GM19023 (cell line): ENCODE results near the gene ADPGK.
"Not testable (repeated sequence)": the region's sequence is repeated elsewhere in the genome, so short reads cannot be mapped to it uniquely, and the experiment has no call there.

Source experiments
- ATAC-seq: cut with Tn5 transposase; IDR thresholded peaks from one replicate; pipeline ENCODE4 v1.9.1; 2021; ENCODE audit warnings: mild to moderate bottlenecking, moderate library complexity; ENCODE audit not compliant: unreplicated experiment

Gene ADPGK

GRCh38 chr15:72751751-72752455 lies 31.7 kb downstream of the ADPGK start:
- no peak for ATAC-seq

DNA sequence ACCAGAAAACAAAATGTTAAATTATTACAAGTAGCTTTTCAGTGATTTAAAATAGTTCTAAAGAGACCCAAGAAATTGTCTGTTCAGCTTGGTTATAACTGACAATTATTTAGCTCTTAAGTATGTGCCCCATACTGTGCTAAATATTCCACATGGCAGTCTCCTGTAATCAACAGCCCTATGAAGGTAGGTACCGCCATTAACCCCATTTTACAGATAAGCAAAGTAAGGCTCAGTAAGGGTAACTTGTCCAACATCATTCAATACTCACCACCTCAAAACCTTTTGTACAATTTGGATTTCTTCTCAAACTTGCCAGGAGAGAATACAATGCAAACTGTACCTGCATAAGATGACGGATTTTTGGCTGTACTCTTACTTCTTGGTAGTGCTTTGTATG lies 33.9 kb downstream of the ADPGK start:
- no peak for ATAC-seq

DNA sequence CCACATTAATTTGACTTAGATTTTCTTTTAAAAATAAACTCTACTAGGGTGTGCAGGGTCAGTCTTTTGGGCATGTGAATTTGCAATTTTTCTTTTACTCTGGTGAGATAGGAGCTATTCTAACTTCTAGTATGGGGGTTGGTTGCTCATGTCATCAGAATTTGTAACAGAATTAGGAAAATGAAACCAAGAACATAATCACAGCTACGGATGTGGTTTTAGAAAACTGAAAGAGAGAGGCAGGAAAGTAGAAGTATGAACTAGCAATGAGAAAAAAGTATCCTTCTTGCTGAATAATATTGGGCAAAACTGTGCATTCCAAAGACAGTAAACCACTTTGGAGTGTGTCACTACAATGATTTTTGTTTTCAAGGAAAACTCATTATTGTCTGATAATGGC lies 43.3 kb downstream of the ADPGK start:
- no peak for ATAC-seq

- ATAC-seq, result no peak
Observed at GRCh38 chr15:72737723-72738122, 45.8 kb downstream of the ADPGK start.

DNA sequence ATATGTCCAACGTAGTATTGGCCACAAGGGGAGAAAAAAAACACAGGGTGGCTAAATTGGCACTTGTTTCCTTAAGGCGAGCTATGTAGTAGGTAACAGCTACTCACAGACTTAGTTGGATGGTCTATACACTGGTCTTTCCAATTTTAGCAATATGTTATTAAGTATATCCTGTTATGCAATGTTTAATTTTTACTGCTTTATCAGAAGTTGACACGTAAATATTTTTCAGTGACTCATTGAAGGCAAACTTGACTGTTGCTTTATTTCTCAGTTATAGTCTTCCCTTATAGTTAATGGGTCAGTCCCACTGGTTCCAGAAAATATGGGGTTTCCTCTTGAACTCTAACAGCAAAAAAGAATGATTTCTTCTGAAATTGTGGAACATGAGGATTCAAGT lies 46.5 kb downstream of the ADPGK start:
- ATAC-seq, result no peak

- ATAC-seq, result no peak
Observed at GRCh38 chr15:72735111-72735510, 48.4 kb downstream of the ADPGK start.

GRCh38 chr15:72733941-72734738 lies 49.4 kb downstream of the ADPGK start:
- no peak for ATAC-seq

DNA sequence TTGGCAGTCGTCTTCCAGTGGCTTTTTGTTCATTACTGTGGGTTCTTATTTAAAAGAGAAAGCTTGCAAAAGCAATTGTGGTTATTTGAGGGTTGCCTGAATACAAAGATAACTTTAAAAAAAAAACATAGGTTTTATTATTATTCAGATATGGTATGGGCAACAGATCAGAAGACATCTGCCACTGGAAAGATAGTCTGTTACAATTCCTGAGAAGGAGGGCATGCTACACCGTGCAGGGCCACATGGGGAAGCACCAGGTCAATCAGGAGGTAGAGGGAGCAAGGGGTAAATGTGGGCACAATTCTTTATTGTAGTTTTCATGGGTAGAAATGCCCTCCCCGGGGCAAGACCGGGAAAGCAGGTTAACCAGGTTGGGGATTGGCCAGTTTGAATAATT lies 51.0 kb downstream of the ADPGK start:
- no peak for ATAC-seq

GRCh38 chr15:72732086-72732485 lies 51.5 kb downstream of the ADPGK start:
- ATAC-seq, result no peak

DNA sequence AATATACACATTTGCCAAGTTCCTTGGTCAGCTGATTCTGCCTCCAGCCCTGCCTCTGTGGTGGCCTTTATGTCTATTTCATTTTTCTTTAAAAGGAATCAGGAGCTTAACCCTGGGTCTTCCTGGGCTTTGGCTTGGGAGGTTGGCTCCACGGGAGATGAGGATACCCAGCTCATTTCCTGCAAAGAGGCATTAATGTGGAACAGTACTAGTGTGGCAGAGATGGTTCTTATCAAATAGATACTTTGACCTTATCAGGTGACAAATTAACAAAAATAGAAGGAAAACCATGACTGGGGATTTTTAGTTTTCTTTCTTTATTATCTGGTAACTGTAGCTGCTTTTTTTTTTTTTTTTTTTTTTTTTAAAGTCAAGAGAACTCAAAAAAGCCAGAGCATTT lies 54.7 kb downstream of the ADPGK start:
- ATAC-seq, result no peak

GRCh38 chr15:72728249-72728648 lies 55.3 kb downstream of the ADPGK start:
- not testable (repeated sequence) for ATAC-seq

DNA sequence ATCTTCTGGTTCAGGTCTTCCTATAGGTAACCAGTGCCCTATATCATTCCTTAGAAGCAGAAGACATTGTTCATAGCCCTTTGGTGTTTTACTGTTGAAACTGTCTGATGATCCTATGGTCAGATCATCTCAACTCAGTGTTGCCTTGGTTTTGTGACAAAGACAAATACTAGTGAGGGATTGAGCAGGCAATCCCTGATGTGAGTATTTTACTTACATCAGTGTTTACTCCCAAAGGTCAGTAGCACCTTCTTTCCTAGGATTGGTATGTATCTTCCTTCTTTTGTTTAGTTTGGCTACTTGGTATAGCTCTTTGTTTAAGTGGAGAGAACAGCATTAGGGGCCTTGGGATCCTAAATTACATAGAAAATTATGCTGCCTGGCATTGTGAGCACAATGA lies 56.4 kb downstream of the ADPGK start:
- no peak for ATAC-seq

DNA sequence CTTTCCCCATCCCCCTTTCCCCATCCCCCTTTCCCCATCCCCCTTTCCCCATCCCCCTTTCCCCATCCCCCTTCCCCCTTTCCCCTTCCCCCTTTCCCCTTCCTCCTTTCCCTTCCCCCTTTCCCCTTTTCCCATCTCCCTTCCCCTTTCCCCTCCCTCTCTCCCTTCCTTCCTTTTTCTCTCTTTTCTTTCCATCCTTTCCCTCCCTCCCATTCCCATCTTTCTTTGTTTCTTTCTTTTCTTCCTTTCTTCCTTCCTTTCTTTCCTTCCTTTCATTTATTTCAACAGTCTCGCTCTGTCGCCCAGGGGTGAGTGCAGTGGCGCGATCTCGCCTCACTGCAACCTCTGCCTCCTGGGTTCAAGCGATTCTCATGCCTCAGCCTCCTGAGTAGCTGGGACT lies 57.7 kb downstream of the ADPGK start:
- ATAC-seq, result not testable (repeated sequence)

DNA sequence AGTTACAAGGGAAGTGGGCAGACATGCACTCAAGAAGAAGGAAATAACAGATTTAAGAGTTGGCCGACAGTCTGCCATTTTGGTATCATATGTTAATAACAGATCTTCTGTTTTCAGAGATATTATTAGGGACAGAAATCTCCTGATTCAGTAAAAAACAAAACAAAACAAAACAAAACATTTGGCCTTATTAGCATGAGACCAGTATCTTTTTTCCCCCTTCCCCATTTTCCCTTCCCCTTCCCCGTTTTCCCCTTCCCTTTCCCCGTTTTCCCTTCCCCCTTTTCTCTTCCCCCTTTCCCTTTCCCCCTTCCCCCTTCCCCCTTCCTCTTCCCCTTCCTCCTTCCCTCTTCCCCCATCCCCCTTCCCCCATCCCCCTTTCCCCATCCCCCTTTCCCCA lies 58.1 kb downstream of the ADPGK start:
- ATAC-seq, result no peak

DNA sequence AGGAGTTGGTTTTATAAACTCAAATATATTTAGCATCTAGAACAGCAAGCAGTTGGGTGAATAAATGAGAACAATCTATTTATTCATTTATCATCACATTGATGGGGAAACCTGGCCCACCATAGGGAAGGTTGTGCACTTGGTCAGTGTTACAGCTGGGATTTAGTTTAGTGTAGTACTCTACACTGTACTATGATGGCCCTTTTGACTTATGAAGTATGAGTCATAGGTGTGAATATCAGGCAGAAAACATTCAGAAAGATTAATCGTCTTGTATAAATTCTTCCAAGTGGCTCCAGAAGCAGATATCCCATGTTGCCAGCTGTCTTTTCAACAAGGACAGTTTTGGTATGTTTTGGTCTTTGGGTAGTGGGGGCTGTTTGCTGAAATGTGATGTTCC lies 59.5 kb downstream of the ADPGK start:
- no peak for ATAC-seq

DNA sequence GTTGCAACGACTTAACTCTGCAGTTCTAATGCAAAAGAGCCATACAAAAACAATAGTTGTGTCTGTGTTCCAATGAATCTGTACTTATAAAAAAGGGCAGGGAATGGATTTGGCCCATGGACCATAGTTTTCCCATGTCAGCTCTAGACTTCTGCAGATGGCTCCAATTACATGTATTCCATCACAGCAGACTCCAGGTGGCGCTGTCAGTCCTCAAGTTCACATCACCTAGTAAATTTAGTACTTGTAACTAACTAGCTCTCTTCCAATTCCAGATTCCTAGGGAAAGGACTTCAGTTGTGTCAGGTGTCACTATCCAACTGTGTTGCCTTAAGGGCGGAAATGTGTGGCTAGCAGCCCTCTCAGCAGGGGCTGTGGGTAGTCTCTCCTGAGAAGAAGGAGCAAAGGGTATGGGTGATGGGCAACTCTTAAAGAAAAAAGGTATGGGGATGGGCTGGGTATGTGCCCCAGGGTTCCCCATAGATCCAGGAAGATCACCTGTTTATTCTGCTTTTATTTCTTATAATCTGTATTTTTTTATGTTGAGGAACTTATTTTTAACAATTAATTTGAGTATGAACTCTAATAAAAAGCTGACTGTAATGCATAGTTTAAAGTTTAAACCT lies 61.4 kb downstream of the ADPGK start:
- no peak for ATAC-seq

GRCh38 chr15:72708551-72709303 lies 74.8 kb downstream of the ADPGK start:
- not testable (repeated sequence) for ATAC-seq

- ATAC-seq, result no peak
Observed at GRCh38 chr15:72706266-72706665, 77.3 kb downstream of the ADPGK start.
